ENCODE measurements around the gene MBD2.

MBD2 gene

DNA sequence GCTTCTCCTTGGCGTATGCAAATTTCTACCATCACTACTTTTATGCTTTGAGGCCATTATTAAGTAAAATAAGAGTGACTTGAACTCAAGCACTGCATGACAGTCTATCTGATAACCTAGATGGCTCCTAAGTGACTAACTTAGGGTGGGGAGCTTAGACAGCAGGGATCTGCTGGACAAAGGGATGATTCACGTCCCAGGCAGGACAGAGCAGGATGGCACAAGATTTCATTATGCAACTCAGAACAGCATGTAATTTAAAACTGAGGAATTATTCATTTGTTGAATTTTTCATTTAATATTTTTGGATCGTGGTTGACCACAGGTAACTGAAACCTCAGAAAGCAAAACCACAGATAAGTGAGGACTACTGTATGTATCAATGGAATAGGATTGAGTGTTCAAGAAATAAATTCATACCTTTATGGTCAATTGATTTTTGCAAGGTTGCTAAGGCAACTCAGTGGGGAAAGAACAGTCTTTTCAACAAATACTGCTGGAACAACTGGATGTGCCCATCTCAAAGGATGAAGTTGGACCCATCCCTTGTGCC, 115.3 kb downstream of the MBD2 start:
- no peak for DNase-seq (ENCODE audit: low read depth)

DNA sequence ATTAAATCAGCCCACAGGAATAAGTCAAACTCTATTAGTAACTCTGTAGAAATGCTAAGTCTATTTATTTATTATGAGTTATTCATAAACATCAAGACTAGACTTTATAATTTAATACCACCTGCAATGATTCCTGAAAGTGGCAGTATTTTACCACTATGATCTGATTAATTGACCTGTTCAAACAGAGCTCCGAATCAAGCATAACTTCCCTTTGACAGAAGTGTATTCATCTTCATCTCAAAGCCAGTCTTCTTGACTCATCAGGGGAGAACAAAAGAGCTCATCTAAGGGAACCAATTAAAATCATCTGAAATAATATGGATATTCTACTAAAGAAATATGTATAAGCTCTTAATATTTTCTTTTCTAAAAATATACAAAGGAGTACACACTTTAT, 122.3 kb downstream of the MBD2 start:
- DNase-seq (ENCODE audit: low read depth) = no peak

Measured in activated T-helper 9 cell treated with anti-CD3 and anti-CD28 coated beads, Interleukin-2, amount 50 U/mL, for 16 hours (primary cell).